Smooth muscle cell (in vitro differentiated cells): ENCODE data around the gene CCDC47. TPM values are rescaled to one million over a fixed set of nuclear protein-coding genes. Genes with fewer than 3 reads are reported as not detected.
A peak's percentile ranks its signal among the peaks of the same experiment; 100 is the strongest.
"Not testable (repeated sequence)": the region's sequence is repeated elsewhere in the genome, so short reads cannot be mapped to it uniquely, and the experiment has no call there.

ENCODE experiments used
- DNase-seq: peaks from one replicate; lab custom pipeline; 2025; ENCODE audit not compliant: unreplicated experiment; lab: John Stamatoyannopoulos, UW
- H2AFZ ChIP-seq: fragments of 200-600 bp; sonication (generic); 2 replicates; pipeline ENCODE4 v1.6.0; 2016; ENCODE audit warnings: antibody characterized with exemption, low read depth, mild to moderate bottlenecking
- H3F3A ChIP-seq: fragments of 200-600 bp; sonication (generic); 2 replicates; pipeline ENCODE4 v1.6.0; 2017; ENCODE audit warnings: antibody characterized with exemption, low read depth
- H3K27ac ChIP-seq: fragments of 200-600 bp; sonication (generic); 2 replicates; pipeline ENCODE4 v1.5.1; 2016; ENCODE audit warnings: low read depth, mild to moderate bottlenecking
- H3K27me3 ChIP-seq: fragments of 200-600 bp; sonication (generic); 2 replicates; pipeline ENCODE4 v1.6.1; 2016; ENCODE audit warnings: low read depth, mild to moderate bottlenecking
- H3K36me3 ChIP-seq: fragments of 200-600 bp; sonication (generic); 2 replicates; pipeline ENCODE4 v1.5.1; 2016; ENCODE audit warnings: low read depth
- H3K4me1 ChIP-seq: fragments of 200-600 bp; sonication (generic); 2 replicates; pipeline ENCODE4 v1.5.1; 2016; ENCODE audit warnings: low read depth
- H3K4me2 ChIP-seq: fragments of 200-600 bp; sonication (generic); 2 replicates; pipeline ENCODE4 v1.6.0; 2016; ENCODE audit warnings: mild to moderate bottlenecking
- H3K4me3 ChIP-seq: fragments of 200-600 bp; sonication (generic); 2 replicates; pipeline ENCODE4 v1.5.1; 2016; ENCODE audit warnings: mild to moderate bottlenecking
- H3K79me2 ChIP-seq: fragments of 200-600 bp; sonication (generic); 2 replicates; pipeline ENCODE4 v1.6.0; 2016; ENCODE audit warnings: low read depth, mild to moderate bottlenecking
- H3K9ac ChIP-seq: fragments of 200-600 bp; sonication (generic); 2 replicates; pipeline ENCODE4 v1.6.0; 2016; ENCODE audit warnings: low read depth
- H3K9me3 ChIP-seq: fragments of 200-600 bp; sonication (generic); replicated peaks from 2 replicates; pipeline ENCODE4 v1.5.1; 2016; ENCODE audit warnings: low read depth
- H4K20me1 ChIP-seq: fragments of 200-600 bp; sonication (generic); 2 replicates; pipeline ENCODE4 v1.6.0; 2016; ENCODE audit warnings: low read depth
- WGBS: methylation state at CpG from one replicate; pipeline ENCODE4 v1.1.7; 2016; ENCODE audit warnings: low lambda C conversion rate; 5-methylcytosine and 5-hydroxymethylcytosine counted together
- polyA plus RNA-seq: library from polyadenylated mRNA; unstranded; fragments of >200 nt; fragmentation: Nextera tagmentation; extraction: Ambion mirVana; gene quantifications from 2 replicates; pipeline ENCODE4 v1.2.1, GENCODE V29; 2016
- total RNA-seq: library from RNA; depleted of rRNA; stranded (reverse); fragments of >200 nt; gene quantifications from 2 replicates; pipeline ENCODE4 v1.2.3, GENCODE V29; 2014
- TF ChIP-seq, protein P1 (sequence below): fragments of 200-600 bp; sonication (generic); IDR thresholded peaks from 2 replicates; pipeline ENCODE4 v1.5.1; 2017; ENCODE audit warnings: borderline replicate concordance, mild to moderate bottlenecking, antibody characterized with exemption; ENCODE audit not compliant: insufficient read depth, poor library complexity, severe bottlenecking

Gene CCDC47
- total and polyA plus RNA-seq, 2 experiments from 2014 or later: 47.7 to 63.4 TPM

DNA sequence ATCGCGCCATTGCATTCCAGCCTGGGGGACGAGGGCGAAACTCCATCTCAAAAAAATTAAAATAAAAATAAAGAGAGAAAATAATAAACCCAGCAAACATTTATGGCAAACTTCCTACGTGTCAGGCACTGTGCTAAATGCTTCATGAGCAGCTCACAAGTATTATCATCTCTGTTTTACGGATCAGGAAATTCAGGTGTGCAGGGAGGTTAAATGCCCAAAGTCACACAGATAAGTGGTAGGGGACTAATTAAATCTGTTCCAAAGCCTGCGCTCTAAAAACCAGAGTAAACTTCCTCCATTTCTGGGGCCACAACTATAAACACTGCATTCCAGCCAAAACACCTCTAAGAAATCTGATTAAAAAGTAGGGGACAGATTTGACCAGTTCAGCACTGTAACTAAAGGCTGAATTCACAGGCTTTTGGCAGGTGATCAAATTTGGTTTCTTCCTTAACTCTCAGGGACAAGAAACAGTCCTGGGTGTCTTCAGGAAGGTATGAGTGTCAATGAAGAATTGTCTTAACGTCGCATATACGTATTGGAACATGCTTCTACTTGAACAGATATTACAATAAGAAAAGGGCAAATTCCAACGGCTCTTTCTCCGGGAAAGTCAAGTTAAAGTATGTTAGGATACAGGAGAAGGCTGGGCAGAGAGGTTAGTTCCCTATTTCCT lies 32.8 kb downstream of the CCDC47 start:
- TF ChIP-seq, protein P1, sequence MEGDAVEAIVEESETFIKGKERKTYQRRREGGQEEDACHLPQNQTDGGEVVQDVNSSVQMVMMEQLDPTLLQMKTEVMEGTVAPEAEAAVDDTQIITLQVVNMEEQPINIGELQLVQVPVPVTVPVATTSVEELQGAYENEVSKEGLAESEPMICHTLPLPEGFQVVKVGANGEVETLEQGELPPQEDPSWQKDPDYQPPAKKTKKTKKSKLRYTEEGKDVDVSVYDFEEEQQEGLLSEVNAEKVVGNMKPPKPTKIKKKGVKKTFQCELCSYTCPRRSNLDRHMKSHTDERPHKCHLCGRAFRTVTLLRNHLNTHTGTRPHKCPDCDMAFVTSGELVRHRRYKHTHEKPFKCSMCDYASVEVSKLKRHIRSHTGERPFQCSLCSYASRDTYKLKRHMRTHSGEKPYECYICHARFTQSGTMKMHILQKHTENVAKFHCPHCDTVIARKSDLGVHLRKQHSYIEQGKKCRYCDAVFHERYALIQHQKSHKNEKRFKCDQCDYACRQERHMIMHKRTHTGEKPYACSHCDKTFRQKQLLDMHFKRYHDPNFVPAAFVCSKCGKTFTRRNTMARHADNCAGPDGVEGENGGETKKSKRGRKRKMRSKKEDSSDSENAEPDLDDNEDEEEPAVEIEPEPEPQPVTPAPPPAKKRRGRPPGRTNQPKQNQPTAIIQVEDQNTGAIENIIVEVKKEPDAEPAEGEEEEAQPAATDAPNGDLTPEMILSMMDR: no peak
- no peak for DNase-seq

DNA sequence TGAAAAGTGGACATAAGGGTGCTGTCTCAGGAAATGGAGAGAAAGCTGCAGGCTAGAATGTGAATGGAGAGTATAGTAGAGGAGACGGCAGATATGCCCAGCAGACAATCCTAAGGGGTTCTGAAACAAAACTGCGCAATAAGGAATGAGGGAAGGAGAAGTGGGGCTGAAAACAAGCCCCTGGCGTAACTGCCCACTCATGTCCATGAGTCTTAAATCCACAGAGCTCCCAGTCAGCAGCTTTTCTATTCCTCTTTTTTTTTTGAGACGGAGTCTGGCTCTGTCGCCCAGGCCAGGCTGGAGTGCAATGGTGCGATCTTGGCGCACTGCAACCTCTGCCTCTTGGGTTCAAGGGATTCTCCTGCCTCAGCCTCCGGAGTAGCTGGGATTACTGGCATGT lies 37.7 kb downstream of the CCDC47 start:
- Histone ChIP-seq H2AFZ (no peak overlapping the region), H3K9me3 (no peaks in the 10 kb centered on the region), H3K4me3 (no peak overlapping the region), H4K20me1 (no peaks in the 10 kb centered on the region), H3K27ac (no peak overlapping the region), H3K36me3 (no peaks in the 10 kb centered on the region), H3K79me2 (peaks cover 11% of the 10 kb centered on the region), H3K4me2 (no peak overlapping the region), H3K27me3 (no peaks in the 10 kb centered on the region), H3F3A (no peaks in the 10 kb centered on the region), H3K9ac (no peak overlapping the region), H3K4me1 (peaks cover 6% of the 10 kb centered on the region)
- DNase-seq: no peak
- WGBS: 96% methylated on average over 7 of the region's 8 CpGs
- TF ChIP-seq, protein P1: no peak

More for the DNA sequence above, 32.8 kb downstream of the CCDC47 start:
- H3K9me3 ChIP-seq: no peaks in the 10 kb centered on the region
- 47% methylated on average over 12 of the region's 12 CpGs for WGBS
- H3K4me3 ChIP-seq: peak overlapping the region; percentile 85
- peaks cover 6% of the 10 kb centered on the region for H3K4me1 ChIP-seq
- no peaks in the 10 kb centered on the region for H3K27me3 ChIP-seq
- peak overlapping the region; percentile 94 for H3K4me2 ChIP-seq
- peak overlapping the region; percentile 73 for H3K27ac ChIP-seq
- H3K9ac ChIP-seq: peak overlapping the region; percentile 80
- H2AFZ ChIP-seq: peak overlapping the region; percentile 71
- H3F3A ChIP-seq: peaks cover 15% of the 10 kb centered on the region
- H3K36me3 ChIP-seq: peaks cover under 1% of the 10 kb centered on the region
- H4K20me1 ChIP-seq: no peaks in the 10 kb centered on the region
- H3K79me2 ChIP-seq: peaks cover 12% of the 10 kb centered on the region

DNA sequence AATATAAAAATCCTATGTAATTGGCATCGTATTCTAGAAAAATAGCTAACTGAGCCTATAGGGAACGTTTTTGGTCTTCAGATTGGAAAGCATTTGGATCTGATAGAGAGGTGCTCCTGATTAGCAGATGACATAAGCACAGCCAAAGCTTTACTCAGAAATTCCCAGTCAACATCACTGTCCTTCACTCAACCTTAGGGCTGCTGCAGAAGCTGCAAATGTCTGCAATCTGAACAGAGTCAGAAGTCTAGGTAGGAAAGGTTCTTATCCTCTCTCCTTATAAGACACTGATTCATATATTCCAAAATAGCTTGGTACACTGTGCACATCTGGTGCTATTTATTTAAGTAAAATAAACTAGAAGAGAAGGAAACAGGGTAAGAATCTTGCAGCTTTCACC lies 51.0 kb downstream of the CCDC47 start:
- H3K4me3 ChIP-seq: no peak overlapping the region
- H4K20me1 ChIP-seq: no peaks in the 10 kb centered on the region
- no peak for DNase-seq
- H3K4me1 ChIP-seq: no peaks in the 10 kb centered on the region
- no peaks in the 10 kb centered on the region for H3K9me3 ChIP-seq
- no peak overlapping the region for H2AFZ ChIP-seq
- H3K79me2 ChIP-seq: no peaks in the 10 kb centered on the region
- no peaks in the 10 kb centered on the region for H3F3A ChIP-seq
- H3K36me3 ChIP-seq: peaks cover 6% of the 10 kb centered on the region
- no peak overlapping the region for H3K27ac ChIP-seq
- H3K9ac ChIP-seq: no peak overlapping the region
- H3K27me3 ChIP-seq: no peaks in the 10 kb centered on the region
- TF ChIP-seq, protein P1: no peak
- H3K4me2 ChIP-seq: no peak overlapping the region
- 78% methylated on average over 2 of the region's 2 CpGs for WGBS

DNA sequence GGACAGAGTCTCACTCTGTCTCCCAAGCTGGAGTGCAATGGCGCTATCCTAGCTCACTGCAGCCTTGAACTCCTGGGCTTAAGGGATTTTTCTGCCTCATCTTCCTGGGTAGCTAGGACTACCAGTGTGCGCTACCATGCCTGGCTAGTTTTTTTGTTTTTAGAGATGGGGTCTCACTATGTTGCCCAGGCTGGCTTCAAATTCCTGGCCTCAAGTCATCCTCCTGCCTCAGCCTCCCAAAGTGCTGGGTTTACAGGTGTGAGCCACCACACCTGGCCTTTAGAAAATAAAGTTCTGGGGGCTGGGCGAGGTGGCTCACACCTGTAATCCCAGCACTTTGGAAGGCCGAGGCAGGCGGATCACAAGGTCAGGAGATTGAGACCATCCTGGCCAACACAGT lies 53.2 kb downstream of the CCDC47 start:
- DNase-seq, H3K27ac ChIP-seq, H2AFZ ChIP-seq, H3K4me1 ChIP-seq, H3K4me2 ChIP-seq, H3K27me3 ChIP-seq, H3K79me2 ChIP-seq, H3K9ac ChIP-seq, H3K36me3 ChIP-seq, H3K4me3 ChIP-seq, H3K9me3 ChIP-seq, H4K20me1 ChIP-seq, H3F3A ChIP-seq: not testable (repeated sequence)
- 96% methylated on average over 5 of the region's 5 CpGs for WGBS
